GM18508 (cell line): ENCODE data around the gene SH3RF2.

Source experiments
- ATAC-seq: cut with Tn5 transposase; IDR thresholded peaks from one replicate; pipeline ENCODE4 v1.9.1; 2021; ENCODE audit warnings: moderate number of reproducible peaks; ENCODE audit not compliant: insufficient read depth, unreplicated experiment

SH3RF2 gene

DNA sequence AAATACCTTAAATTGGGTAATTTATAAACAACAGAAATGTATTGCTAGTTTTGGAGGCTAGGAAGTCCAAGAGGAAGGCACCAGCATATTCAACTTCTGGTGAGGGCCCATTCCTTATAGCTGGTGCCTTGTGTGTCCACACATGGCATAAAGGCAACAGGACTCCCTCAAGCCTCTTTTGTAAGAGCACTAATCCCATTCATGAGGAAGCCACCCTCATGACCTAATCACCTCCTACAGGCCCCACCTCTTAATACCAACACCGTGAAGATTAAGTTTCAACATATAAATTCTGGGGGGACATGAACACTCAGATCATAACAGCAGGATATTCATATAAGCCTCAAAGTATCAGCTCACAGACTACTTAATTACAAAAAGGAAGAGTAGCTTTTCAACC lies 173.0 kb downstream of the SH3RF2 start:
- no peak for ATAC-seq

DNA sequence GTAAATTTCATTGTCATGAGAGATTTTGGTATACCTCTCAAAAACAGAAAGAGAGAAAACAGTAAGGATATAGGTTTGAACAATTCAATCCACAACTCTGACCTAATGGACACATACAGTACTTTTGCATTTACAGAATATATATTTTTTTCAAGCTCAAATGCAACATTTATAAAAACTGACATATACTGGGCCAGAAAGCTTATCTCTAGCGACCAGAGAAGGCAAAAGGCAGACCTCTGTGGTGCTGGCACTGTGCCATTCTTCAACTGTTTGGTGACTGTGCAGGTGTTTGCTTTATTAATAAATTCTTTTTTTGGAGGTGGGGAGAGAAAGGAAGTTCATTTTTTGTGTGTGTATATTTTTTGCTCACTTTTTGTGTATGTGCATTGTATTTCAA lies 175.0 kb downstream of the SH3RF2 start:
- no peak for ATAC-seq

DNA sequence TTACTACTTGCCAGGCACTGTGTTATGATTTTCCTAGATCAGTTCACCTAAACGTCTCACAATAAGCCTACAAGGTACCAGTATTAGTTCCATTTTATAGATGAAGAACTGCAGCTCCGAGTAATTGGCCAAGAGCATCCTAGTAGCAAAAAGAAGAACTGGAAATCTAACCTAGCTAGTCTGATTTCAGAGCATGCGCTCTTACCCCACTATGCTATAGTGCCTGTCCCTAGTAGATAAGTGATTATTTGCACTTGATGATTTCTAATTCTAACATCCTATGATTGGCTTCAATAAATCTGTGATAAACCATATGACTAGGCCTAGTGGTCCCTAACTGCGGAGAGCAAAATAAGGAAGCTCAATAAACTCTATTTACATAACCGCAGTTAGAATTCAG lies 176.1 kb downstream of the SH3RF2 start:
- no peak for ATAC-seq
